AG20443 (cell line): Measurements from ENCODE around the gene ATRX.
A peak's percentile ranks its signal among the peaks of the same experiment; 100 is the strongest.
"Not testable (repeated sequence)": the region's sequence is repeated elsewhere in the genome, so short reads cannot be mapped to it uniquely, and the experiment has no call there.

Source experiments
- DNase-seq: peaks from one replicate; pipeline ENCODE4 v3.0.0; 2012; ENCODE audit warnings: low spot score, mixed read lengths

ATRX gene

DNA sequence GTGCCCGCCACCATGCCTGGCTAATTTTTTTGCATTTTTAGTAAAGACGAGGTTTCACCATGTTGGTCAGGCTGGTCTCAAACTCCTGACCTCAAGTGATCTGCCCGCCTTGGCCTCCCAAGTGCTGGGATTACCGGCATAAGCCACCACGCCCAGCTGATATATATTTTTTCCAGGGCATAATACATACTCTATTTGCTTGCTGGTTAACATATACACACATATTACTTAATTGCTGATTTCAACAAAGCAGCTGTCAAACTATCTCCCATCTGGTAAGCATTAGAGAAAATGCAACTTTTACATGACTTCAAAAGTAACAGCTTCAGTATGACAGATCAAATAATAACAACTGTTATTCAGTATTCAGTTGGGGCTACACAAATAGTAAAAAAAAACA is 164.6 kb downstream of the ATRX start:
- not testable (repeated sequence) for DNase-seq

GRCh38 chrX:77617206-77617605 is 168.8 kb downstream of the ATRX start:
- no peak for DNase-seq

DNA sequence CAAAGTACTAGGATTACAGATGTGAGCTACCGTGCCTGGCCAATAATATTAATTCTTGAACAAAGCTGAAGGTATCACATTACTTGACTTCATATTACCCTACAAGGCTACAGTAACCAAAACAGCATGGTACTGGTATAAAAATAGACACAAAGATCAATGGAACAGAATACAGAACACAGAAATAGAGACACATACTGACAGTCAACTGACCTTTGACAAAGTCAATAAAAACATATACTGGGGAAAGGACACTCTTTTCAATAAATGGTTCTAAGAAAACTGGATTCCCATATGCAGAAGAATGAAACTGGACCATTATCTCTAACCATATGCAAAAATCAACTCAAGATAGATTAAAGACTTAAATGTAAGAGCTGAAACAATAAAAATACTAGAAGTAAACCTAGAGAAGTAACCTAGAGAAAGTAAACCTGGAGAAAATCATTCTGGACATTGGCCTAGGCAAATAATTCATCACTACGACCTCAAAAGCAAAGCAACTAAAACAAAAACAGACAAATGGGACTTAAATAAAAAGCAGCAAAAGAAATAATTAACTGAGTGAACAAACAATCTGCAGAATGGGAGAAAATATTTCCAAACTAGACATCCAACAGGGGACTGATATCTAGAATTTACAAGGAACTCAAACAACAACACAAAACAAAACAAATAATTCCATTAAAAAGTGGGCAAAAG is 182.2 kb downstream of the ATRX start:
- DNase-seq, result no peak

DNA sequence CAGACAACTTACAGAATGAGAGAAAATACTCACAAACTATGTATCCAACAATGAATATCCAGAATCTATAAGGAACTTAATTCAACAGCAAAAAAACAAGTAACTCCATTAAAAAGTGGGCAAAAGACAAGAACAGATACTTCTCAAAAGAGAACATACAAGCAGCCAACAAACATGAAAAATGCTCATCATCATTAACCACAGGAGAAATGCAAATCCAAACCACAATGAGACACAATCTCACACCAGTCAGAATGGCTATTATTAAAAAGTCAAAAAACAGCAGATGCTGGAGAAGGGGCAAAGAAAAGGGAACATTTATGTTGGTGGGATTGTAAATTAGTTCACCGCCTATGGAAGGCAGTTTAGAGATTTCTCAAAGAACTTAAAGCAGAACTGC is 188.5 kb downstream of the ATRX start:
- DNase-seq, result no peak

DNA sequence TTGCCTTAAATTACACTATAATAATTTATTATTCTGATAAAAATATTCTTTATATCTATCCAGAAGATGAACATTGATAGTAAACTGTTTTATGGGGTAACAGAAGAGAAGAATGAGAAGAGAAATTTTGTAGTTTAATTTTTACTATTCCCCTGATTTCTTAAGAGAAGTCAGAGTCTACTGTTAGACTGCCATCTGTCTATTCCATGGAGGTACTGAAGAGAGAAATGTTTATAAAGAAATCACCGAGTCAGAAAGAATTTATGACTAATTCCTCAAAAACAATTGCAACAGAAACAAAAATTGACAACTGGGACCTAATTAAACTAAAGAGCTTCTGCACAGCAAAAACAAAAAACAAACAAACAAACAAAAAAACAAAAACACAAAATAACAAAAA is 188.9 kb downstream of the ATRX start:
- peak; percentile 18 for DNase-seq

GRCh38 chrX:77595848-77596247 is 190.2 kb downstream of the ATRX start:
- DNase-seq, result peak; percentile 7

- DNase-seq, result no peak
Observed at GRCh38 chrX:77572322-77572721, 213.7 kb downstream of the ATRX start.

DNA sequence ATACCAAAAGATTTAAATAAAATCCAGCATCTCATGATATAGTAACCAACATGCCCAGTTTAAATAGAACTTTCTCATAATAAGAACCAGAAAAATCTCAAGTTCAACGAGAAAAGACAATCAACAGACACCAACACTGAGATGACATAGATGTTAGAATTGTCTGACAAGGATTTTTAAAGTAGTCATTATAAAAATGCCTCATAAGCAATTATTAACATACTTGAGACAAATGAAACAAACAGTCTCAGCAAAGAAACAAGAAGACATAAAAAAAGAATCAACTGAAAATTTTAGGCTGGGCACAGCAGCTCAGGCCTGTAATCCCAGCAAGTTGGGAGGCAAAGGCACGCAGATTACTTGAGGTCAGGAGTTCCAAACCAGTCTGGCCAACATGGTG is 220.7 kb downstream of the ATRX start:
- no peak for DNase-seq

DNA sequence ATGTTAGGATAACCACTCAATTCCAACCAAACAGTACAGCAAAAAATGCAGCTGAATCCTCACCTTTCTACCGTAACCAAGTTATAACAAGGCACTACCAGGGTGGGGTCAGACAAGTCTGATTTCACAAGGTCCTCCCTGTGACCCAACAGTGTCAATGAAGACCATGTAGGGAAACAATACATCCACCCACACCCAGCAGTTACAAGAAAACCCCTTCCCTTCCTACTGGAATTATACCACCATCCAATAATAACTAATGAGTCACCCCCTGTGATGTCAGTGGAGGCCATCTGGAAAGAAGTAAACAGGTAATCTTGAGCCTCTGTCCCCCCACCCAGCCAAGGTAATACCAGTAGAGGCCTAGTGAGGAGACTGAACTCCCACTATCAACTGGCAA is 221.2 kb downstream of the ATRX start:
- DNase-seq, result no peak

GRCh38 chrX:77561372-77561771 is 224.6 kb downstream of the ATRX start:
- DNase-seq, result no peak

- DNase-seq, result no peak
Observed at GRCh38 chrX:77556276-77556675, 229.7 kb downstream of the ATRX start.

- DNase-seq, result no peak
Observed at GRCh38 chrX:77548751-77549150, 237.3 kb downstream of the ATRX start.

DNA sequence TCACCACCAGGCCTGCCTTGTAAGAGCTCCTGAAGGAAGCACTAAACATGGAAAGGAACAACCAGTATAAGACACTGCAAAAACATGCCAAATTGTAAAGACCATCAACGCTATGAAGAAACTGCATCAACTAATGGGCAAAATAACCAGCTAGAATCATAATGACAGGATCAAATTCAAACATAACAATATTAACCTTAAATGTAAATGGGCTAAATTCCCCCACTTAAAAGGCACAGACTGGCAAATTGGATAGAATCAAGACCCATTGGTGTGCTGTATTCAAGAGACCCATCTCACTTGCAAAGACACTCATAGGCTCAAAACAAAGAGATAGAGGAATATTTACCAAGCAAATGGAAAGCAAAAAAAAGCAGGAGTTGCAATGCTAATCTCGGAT is 246.2 kb downstream of the ATRX start:
- DNase-seq, result not testable (repeated sequence)

DNA sequence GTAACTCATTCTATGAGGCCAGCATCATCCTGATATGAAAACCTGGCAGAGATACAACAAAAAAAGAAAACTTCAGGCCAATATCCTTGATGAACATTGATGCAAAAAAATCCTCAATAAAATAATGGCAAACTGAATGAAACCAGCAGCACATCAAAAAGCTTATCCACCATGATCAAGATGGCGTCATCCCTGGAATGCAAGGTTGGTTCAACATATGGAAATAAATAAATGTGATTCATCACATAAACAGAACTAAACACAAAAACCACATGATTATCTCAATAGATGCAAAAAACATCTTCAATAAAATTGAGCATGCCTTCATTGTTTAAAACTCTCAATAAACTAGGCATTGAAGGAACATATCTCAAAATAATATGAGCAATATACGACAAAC is 254.8 kb downstream of the ATRX start:
- not testable (repeated sequence) for DNase-seq

DNA sequence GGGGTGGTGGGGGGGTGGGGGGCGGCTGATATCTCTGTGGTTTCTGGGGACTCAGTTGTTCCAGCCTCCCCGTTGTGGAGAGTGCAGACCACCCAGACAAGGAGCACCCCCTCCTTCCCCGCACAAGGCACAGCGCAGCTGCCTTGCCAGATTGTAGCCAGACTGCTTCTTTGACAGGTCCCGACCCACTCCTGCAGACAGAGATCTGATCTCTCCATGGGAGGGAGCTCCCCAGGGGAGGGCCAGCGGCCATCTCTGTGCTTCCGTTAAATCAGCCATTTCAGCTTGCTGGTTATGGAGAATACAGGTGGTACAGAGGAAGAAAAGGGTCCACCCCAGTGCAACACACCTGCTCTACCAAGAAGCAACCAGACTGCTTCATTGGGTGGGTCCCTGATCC is 258.0 kb downstream of the ATRX start:
- DNase-seq, result no peak

GRCh38 chrX:77527233-77528001 is 258.6 kb downstream of the ATRX start:
- DNase-seq, result no peak

DNA sequence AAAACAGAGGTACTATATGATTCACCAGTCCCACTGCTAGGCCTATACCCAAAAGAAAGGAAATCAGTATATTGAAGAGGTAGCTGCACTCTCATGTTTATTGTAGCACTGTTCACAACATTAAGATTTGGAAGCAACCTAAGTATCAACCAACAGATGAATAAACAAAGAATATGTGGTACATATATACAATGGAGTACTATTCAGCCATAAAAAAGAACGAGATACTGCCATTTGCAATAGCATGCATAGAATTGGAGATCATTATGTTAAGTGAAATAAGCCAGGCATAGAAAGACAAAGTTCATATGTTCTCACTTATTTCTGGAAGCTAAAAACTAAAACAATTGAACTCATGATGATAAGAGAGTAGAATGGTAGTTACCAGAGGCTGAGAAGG is 266.3 kb downstream of the ATRX start:
- DNase-seq, result no peak

- no peak for DNase-seq
Observed at GRCh38 chrX:77514177-77514576, 271.8 kb downstream of the ATRX start.

DNA sequence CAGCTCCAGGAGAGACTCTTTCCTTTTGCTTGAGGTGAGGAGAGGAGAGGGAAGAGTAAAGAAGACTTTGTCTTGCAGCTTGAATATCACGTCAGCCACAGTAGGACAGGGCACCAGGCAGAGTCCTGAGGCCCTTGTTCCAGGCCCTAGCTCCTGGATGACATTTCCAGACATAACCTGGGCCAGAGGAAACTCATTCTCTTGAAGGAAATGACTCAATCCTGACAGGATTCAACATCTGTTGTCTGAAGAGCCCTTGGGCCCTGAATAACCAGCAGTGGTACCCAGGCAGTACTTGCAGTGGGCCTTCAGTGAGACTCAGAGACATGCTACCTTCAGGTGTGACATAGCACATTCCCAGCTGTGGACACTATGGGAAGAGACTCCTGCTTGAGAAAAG is 276.0 kb downstream of the ATRX start:
- no peak for DNase-seq

DNA sequence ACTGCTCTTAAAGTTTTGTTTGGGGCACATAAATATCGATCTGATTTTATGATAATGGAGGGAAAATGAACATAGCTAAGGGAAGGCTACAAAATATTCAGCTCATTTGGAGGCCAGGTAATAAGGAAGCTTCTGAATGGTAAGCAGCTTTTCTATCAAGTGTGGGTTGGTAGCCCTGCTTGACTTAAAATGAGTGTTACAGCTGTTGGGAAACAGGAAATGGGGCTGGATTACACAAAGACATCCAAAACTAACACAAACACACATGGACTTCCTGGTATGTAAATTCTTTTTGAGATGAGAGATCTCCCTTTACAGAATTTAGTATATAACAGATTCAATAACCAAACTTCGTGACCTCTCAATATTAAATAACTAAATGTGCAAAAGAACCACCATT is 280.8 kb downstream of the ATRX start:
- DNase-seq, result peak; percentile 12

DNA sequence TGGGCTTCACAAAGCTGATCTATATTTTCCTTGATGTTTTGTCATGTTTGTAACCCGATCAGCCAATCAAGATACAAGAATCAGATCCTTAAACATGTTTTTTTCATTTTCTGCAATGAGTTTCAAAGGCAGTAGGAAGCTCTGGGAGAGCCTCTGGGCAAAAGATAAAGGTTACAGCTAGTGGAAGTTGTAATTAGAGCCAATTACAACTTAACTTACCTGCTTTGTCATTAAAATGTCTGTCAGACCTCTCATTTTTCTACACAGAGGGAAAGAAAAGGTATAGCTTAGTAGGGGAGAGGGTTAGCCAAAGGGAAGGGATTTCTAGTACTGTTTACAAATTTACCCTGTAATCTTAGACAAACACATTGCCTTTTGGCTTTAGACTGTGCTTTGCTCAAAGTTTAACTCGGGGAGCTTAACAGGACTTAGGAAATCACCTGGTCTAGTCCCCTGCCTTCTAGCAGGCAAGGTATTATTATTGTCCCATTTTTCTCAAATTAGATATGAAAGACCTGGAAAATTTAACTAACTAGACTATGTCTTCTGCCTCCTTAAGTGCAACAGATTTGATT is 283.0 kb downstream of the ATRX start:
- DNase-seq, result no peak

- not testable (repeated sequence) for DNase-seq
Observed at GRCh38 chrX:77500164-77500563, 285.9 kb downstream of the ATRX start.
